Ecto neural progenitor cell (in vitro differentiated cells): ENCODE measurements around the gene CKS2.

Source experiments
- DNase-seq: peaks from one replicate; pipeline ENCODE4 v3.0.0-alpha.2; 2018; ENCODE audit warnings: low spot score

Gene CKS2

GRCh38 chr9:89350988-89351557 is 40.1 kb downstream of the CKS2 start:
- DNase-seq = no peak

GRCh38 chr9:89351584-89352300 is 40.7 kb downstream of the CKS2 start:
- DNase-seq = no peak

- no peak for DNase-seq
Observed at GRCh38 chr9:89352451-89352850, 41.5 kb downstream of the CKS2 start.

- DNase-seq = no peak
Observed at GRCh38 chr9:89352874-89353649, 42.1 kb downstream of the CKS2 start.

- no peak for DNase-seq
Observed at GRCh38 chr9:89353989-89354388, 43.0 kb downstream of the CKS2 start.

GRCh38 chr9:89354471-89354870 is 43.5 kb downstream of the CKS2 start:
- no peak for DNase-seq

GRCh38 chr9:89356782-89357181 is 45.8 kb downstream of the CKS2 start:
- DNase-seq = no peak

- DNase-seq = no peak
Observed at GRCh38 chr9:89357331-89358197, 46.6 kb downstream of the CKS2 start.

- DNase-seq = no peak
Observed at GRCh38 chr9:89358376-89358916, 47.5 kb downstream of the CKS2 start.

GRCh38 chr9:89358985-89359384 is 48.0 kb downstream of the CKS2 start:
- peak; percentile 47 for DNase-seq

- DNase-seq = no peak
Observed at GRCh38 chr9:89359751-89360261, 48.8 kb downstream of the CKS2 start.

GRCh38 chr9:89360465-89360864 is 49.5 kb downstream of the CKS2 start:
- DNase-seq = no peak

GRCh38 chr9:89361031-89361430 is 50.0 kb downstream of the CKS2 start:
- DNase-seq = no peak

- DNase-seq = peak; percentile 23
Observed at GRCh38 chr9:89361816-89362646, 51.0 kb downstream of the CKS2 start.

- no peak for DNase-seq
Observed at GRCh38 chr9:89362647-89363310, 51.8 kb downstream of the CKS2 start.

GRCh38 chr9:89363311-89363670 is 52.3 kb downstream of the CKS2 start:
- DNase-seq = no peak

- no peak for DNase-seq
Observed at GRCh38 chr9:89363921-89364665, 53.1 kb downstream of the CKS2 start.

- DNase-seq = no peak
Observed at GRCh38 chr9:89364666-89365531, 53.9 kb downstream of the CKS2 start.

- no peak for DNase-seq
Observed at GRCh38 chr9:89365532-89365912, 54.5 kb downstream of the CKS2 start.
